Hepatocyte (in vitro differentiated cells): ENCODE measurements around the gene FERMT3.

ENCODE experiments used
- CTCF ChIP-seq: fragments of 200-600 bp; sonication (generic); IDR thresholded peaks from 2 replicates; pipeline ENCODE4 v1.5.1; 2016; ENCODE audit warnings: antibody characterized with exemption, mild to moderate bottlenecking; ENCODE audit not compliant: poor library complexity
- EZH2 ChIP-seq: fragments of 200-600 bp; sonication (generic); IDR thresholded peaks from 2 replicates; pipeline ENCODE4 v1.6.1; 2016; ENCODE audit warnings: antibody characterized with exemption, mild to moderate bottlenecking, borderline replicate concordance
- EZH2phosphoT487 ChIP-seq: fragments of 200-600 bp; sonication (generic); IDR thresholded peaks from one replicate; pipeline ENCODE4 v1.6.1; 2018; ENCODE audit warnings: antibody characterized with exemption, mild to moderate bottlenecking, low read depth, moderate library complexity; ENCODE audit not compliant: unreplicated experiment, severe bottlenecking

- no peak for TF ChIP-seq CTCF
- TF ChIP-seq EZH2: no peak
- no peak for TF ChIP-seq EZH2phosphoT487
Measured at GRCh38 chr11:64163951-64164350, 42.6 kb upstream of the FERMT3 start.
